ENCODE data around the gene RAP1GDS1.

The RAP1GDS1 gene

DNA sequence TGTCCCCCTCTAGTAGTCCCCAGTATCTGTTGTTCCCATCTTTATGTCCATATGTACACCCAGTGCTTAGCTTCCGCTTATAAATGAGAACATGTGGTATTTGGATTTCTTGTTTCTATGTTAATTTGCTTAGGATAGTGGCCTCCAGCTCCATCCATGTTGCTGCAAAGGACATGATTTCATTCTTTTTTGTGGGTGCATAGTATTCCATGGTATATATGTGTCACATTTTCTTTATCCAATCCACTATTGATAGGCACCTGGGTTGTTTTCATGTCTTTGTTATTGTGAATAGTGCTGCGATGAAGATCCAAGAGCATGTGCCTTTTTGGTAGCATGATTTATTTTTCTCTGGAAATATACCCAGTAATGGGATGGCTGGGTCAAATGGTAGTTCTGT lies 6.3 kb downstream of the RAP1GDS1 start:
- in situ Hi-C loops (cut with HindIII; ENCODE audit: low pct_ligation_motif_present, low sequenced_read_pairs): no loop called here
- Histone ChIP-seq H3K27ac (no peak overlapping the region), H3K4me3 (ENCODE audit: low read depth, low read length) (no peak overlapping the region), H3K27me3 (replicated peaks) (no peaks in the 10 kb centered on the region), H3K36me3 (replicated peaks) (no peaks in the 10 kb centered on the region)
- TF ChIP-seq, protein P1, sequence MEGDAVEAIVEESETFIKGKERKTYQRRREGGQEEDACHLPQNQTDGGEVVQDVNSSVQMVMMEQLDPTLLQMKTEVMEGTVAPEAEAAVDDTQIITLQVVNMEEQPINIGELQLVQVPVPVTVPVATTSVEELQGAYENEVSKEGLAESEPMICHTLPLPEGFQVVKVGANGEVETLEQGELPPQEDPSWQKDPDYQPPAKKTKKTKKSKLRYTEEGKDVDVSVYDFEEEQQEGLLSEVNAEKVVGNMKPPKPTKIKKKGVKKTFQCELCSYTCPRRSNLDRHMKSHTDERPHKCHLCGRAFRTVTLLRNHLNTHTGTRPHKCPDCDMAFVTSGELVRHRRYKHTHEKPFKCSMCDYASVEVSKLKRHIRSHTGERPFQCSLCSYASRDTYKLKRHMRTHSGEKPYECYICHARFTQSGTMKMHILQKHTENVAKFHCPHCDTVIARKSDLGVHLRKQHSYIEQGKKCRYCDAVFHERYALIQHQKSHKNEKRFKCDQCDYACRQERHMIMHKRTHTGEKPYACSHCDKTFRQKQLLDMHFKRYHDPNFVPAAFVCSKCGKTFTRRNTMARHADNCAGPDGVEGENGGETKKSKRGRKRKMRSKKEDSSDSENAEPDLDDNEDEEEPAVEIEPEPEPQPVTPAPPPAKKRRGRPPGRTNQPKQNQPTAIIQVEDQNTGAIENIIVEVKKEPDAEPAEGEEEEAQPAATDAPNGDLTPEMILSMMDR (IDR thresholded peaks at IDR 0.05; ENCODE audit: low read depth, low read length, missing control alignments): no peak
- DNase-seq: no peak

DNA sequence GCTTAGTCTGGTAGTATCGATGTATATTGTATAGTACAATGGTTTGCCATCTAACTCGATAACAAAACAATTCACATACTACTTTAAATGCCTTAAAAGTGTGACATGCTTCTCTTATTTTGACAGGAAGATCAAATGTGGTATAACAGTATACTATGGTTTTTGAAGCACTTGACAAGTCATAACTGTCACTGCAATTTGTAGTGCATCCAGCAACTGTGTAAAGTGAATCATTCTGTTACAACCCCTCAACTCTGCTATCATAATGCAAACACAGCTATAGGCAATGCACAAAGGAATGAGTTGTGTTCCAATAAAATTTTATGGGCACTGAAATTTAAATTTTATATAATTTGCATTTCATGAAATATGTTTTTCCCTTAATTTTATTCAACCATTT lies 14.0 kb downstream of the RAP1GDS1 start:
- TF ChIP-seq, protein P1 (IDR thresholded peaks at IDR 0.05; ENCODE audit: low read depth, low read length, missing control alignments): no peak
- Histone ChIP-seq H3K4me3 (ENCODE audit: low read depth, low read length) (no peak overlapping the region), H3K27ac (no peak overlapping the region), H3K27me3 (replicated peaks) (no peaks in the 10 kb centered on the region), H3K36me3 (replicated peaks) (no peaks in the 10 kb centered on the region)
- in situ Hi-C loops (cut with HindIII; ENCODE audit: low pct_ligation_motif_present, low sequenced_read_pairs): no loop called here
- no peak for DNase-seq

DNA sequence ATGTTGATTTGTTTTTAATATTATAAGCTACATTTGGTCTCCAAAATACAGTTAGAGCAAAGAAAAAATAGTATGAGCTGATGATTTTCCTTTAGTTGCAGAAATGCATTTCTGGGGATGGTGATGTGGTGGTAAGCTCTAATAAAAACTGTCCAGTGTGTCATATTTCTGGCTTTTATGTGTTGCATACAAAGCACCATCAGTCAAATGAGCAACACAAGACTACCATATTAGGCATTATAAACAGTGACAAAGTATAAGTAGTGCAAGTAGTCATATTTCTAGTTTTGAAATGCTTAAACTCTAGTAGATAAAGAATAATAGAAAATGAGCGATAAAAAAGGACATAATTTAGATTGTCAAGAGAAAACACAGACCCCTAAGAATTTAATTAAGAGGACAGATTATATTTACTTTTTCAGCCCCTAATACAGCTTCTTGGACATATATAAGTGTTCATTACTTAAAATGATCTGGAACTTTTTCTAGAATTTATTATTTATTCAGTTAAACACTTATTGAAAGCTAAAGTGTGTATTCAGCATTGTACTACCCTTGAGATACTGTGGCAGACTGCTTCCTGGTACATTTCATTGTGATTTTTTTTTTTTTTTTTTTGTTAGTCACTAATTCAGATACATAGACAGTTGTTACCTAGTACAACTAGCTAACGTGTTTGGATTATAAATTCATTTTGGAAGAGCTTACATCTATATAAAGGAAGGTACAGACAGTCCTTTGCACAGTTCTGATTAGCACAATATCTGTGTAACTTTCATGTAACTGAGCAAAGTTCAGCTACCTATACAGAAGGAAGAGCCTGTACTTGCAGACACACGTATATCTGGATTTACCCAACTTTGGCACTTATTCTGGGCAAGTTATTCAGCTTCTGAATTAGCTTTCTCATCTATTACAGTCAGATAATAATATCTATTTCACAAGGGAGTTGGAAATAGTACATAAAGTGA lies 22.3 kb downstream of the RAP1GDS1 start:
- in situ Hi-C loops (cut with HindIII; ENCODE audit: low pct_ligation_motif_present, low sequenced_read_pairs): no loop called here
- H3K27ac ChIP-seq: no peak overlapping the region
- DNase-seq: no peak

DNA sequence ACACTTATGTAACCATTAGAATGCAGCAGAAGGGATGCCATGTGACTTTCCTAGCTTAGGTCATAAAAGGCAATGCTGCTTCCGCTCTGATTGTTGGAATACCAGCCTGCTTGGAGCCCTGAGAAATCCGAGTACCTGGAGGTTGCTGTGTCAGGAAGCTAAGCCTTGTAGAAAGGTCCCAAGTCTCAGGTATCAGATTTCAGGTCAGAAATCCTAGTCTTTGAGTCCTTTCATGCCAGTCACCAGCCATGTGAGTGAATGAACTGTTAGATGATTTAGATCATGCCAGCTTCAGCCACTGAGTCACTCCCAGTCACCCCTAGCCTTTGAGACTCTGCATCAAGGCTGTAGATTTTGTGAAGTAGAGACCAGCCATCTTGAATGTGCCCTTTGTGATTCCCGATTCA lies 23.5 kb downstream of the RAP1GDS1 start:
- no peak for DNase-seq
- TF ChIP-seq, protein P1 (IDR thresholded peaks at IDR 0.05; ENCODE audit: low read depth, low read length, missing control alignments): no peak
- H3K36me3 ChIP-seq (replicated peaks): no peaks in the 10 kb centered on the region
- no peaks in the 10 kb centered on the region for H3K27me3 ChIP-seq (replicated peaks)
- in situ Hi-C loops (cut with HindIII; ENCODE audit: low pct_ligation_motif_present, low sequenced_read_pairs): no loop called here
- no peak overlapping the region for H3K4me3 ChIP-seq (ENCODE audit: low read depth, low read length)
- no peak overlapping the region for H3K27ac ChIP-seq

More for the DNA sequence above, 22.3 kb downstream of the RAP1GDS1 start:
- Histone ChIP-seq H3K27me3 (replicated peaks) (no peaks in the 10 kb centered on the region), H3K4me3 (ENCODE audit: low read depth, low read length) (no peak overlapping the region), H3K36me3 (replicated peaks) (no peaks in the 10 kb centered on the region)
- TF ChIP-seq, protein P1 (IDR thresholded peaks at IDR 0.05; ENCODE audit: low read depth, low read length, missing control alignments): no peak

DNA sequence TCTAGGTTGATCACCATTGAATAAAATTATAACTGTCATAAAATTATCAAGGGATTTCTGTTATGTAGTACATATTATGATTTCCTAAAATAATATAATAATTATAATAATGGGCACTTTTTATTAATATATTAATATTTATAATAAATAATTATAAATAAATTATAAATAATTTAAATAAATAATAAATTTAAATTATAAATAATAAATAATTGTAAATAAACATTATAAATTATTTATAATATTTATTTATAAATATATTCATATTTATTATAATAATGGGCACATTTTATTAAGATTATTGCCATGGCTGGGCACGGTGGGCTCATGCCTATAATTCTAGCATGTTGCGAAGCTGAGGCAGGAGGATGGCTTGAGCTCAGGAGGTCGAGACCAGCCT lies 24.5 kb downstream of the RAP1GDS1 start:
- Histone ChIP-seq H3K4me3 (ENCODE audit: low read depth, low read length) (no peak overlapping the region), H3K27me3 (replicated peaks) (no peaks in the 10 kb centered on the region), H3K36me3 (replicated peaks) (no peaks in the 10 kb centered on the region), H3K27ac (no peak overlapping the region)
- TF ChIP-seq, protein P1 (IDR thresholded peaks at IDR 0.05; ENCODE audit: low read depth, low read length, missing control alignments): no peak
- in situ Hi-C loops (cut with HindIII; ENCODE audit: low pct_ligation_motif_present, low sequenced_read_pairs): no loop called here
- no peak for DNase-seq

Measured in brain microvascular endothelial cell (primary cell).